Psoas muscle (tissue), 8 donors: ENCODE results near the gene CHD9. TPM values are rescaled to one million over a fixed set of nuclear protein-coding genes. Genes with fewer than 3 reads are reported as not detected.

Experiments used
- ATAC-seq, 4 donors: fragments of 200-7000 bp; cut with Tn5 transposase; one replicate each; pipeline ENCODE4 v1.9.1; 2020; ENCODE audit warnings: moderate library complexity in 3 of 4, mild to moderate bottlenecking in 2 of 4
- DNase-seq, 2 donors: peaks; one replicate each; pipeline ENCODE4 v3.0.0-alpha.2; 2020
- H3K27ac ChIP-seq: fragments of 200-600 bp; one replicate; pipeline ENCODE4 v1.8.0; 2022
- H3K27me3 ChIP-seq, 3 donors: fragments of 200-600 bp in 1 of 3; one replicate each; pipeline versions ENCODE4 v1.6.1 to v1.8.0; 2013 to 2022; ENCODE audit warnings: low read length in 2 of 3, mild to moderate bottlenecking in 2 of 3, moderate library complexity in 1 of 3; ENCODE audit not compliant: insufficient read depth in 3 of 3
- H3K36me3 ChIP-seq, 2 donors: fragments of 200-600 bp in 1 of 2; one replicate each; pipeline versions ENCODE4 v1.6.1 to v1.8.0; 2013 to 2022; ENCODE audit warnings: low read depth in 1 of 2, mild to moderate bottlenecking in 1 of 2, moderate library complexity in 1 of 2; ENCODE audit not compliant: insufficient read depth in 1 of 2
- H3K4me1 ChIP-seq: fragments of 200-600 bp; one replicate; pipeline ENCODE4 v1.8.0; 2022
- H3K4me3 ChIP-seq: fragments of 200-600 bp; one replicate; pipeline ENCODE4 v1.8.0; 2022; ENCODE audit warnings: mild to moderate bottlenecking
- H3K9me3 ChIP-seq: fragments of 200-600 bp; one replicate; pipeline ENCODE4 v1.8.0; 2022
- CTCF ChIP-seq: fragments of 200-600 bp; IDR thresholded peaks from one replicate; pipeline ENCODE4 v1.8.0; 2022; ENCODE audit warnings: antibody characterized with exemption
- WGBS, 3 donors: extraction: QIAGEN DNeasy Blood & Tissue Kit; methylation state at CpG; one replicate each; pipeline versions ENCODE4 v1.1.6 to v1.1.7; 2013; 5-methylcytosine and 5-hydroxymethylcytosine counted together
- intact Hi-C, 2 donors: fragments of 100-400 bp; cut with DNase I; formaldehyde crosslinking; loops; one replicate each; pipeline versions ENCODE4 v1.11.0 to v1.14.2; 2022
- polyA plus RNA-seq, 3 donors: library from polyadenylated mRNA; stranded (reverse); fragments of 200-250 nt; gene quantifications; one replicate each; pipeline ENCODE4 v1.2.3, GENCODE V29; 2013
- total RNA-seq, 4 donors: library from RNA; stranded (reverse); fragmentation: NEBNext Ultra II Directional in 2 of 4; extraction: Animal tissue kit (Norgen Biotek cat#: 25700) in 2 of 4; gene quantifications; one replicate each; pipeline versions ENCODE4 v1.2.1 to v1.2.4, GENCODE V29; 2021 to 2023
- donor health status: healthy with polysubstance abuse.
- donor health status: DM: no; HTN: no; CAD: no; lungs with moderate emphysema.
- donor health status: Bipolar disorder and iron deficiency.
- donor health status: healthy.
- donor health status: DM: yes; HTN: yes; CAD: no.
- donor health status: DM: no; HTN: no; CAD: no.
- donor health status: DM: no; HTN: no; CAD: no.
- donor health status: DM: yes; HTN: yes; CAD: no.

CHD9 gene
- total and polyA plus RNA-seq, 7 donors, result 5.8 to 47.9 (median 36.4) TPM

- Histone ChIP-seq H3K27ac (no peak overlapping the region), H3K4me1 (peaks cover 23% of the 10 kb centered on the region), H3K27me3 (no peaks in the 10 kb centered on the region), H3K9me3 (no peaks in the 10 kb centered on the region), H3K36me3 (peaks cover 0 to 37% of the 10 kb centered on the region in 2 donors), H3K4me3 (no peak overlapping the region)
- TF ChIP-seq CTCF, result no peak
- no peak for ATAC-seq
- 73 to 85% (median 74%) methylated on average over 2 of the region's 2 CpGs for WGBS, 3 donors
- DNase-seq, result no peak
- intact Hi-C loops, result no loop called here
These were observed 101.7 kb downstream of the CHD9 start for GRCh38 chr16:53156516-53156915.

- intact Hi-C loops, result loop anchor here (2.0 to 5.0 kb wide), 3 partner anchors 47 to 105 kb away; partner anchors contain the start of gene CHD9 (in 1 of the 2)
- no peaks in the 10 kb centered on the region for H3K4me1 ChIP-seq
- H3K36me3 ChIP-seq, result peaks cover 0 to 54% of the 10 kb centered on the region in 2 donors
- H3K27me3 ChIP-seq, result no peaks in the 10 kb centered on the region
- ATAC-seq, result peak; percentile 51 to 86 (median 68)
- TF ChIP-seq CTCF, result peak; percentile 71
- DNase-seq, result no peak
- H3K9me3 ChIP-seq, result no peaks in the 10 kb centered on the region
- no peak overlapping the region for H3K27ac ChIP-seq
- WGBS, 3 donors, result 64 to 75% (median 66%) methylated on average over 6 of the region's 6 CpGs
- H3K4me3 ChIP-seq, result no peak overlapping the region
These were observed 105.1 kb downstream of the CHD9 start for GRCh38 chr16:53159781-53160436.

- DNase-seq (no peak), ATAC-seq (no peak)
- TF ChIP-seq CTCF, result no peak
- Histone ChIP-seq H3K27ac (no peak overlapping the region), H3K9me3 (no peaks in the 10 kb centered on the region), H3K36me3 (peaks cover 0 to 17% of the 10 kb centered on the region in 2 donors), H3K4me3 (no peak overlapping the region), H3K4me1 (peaks cover 14% of the 10 kb centered on the region), H3K27me3 (no peaks in the 10 kb centered on the region)
- intact Hi-C loops, result no loop called here
These were observed 111.3 kb downstream of the CHD9 start for GRCh38 chr16:53166099-53166498.

- peaks cover 0 to 3% of the 10 kb centered on the region in 2 donors for H3K36me3 ChIP-seq
- no peak overlapping the region for H3K4me3 ChIP-seq
- 97 to 99% (median 98%) methylated on average over 6 of the region's 6 CpGs for WGBS, 3 donors
- no peaks in the 10 kb centered on the region for H3K27me3 ChIP-seq
- H3K9me3 ChIP-seq, result no peaks in the 10 kb centered on the region
- TF ChIP-seq CTCF, result no peak
- peak in 1 of 4 donors; percentile 41 for ATAC-seq
- no peak overlapping the region for H3K27ac ChIP-seq
- no peak for DNase-seq
- peaks cover 14% of the 10 kb centered on the region for H3K4me1 ChIP-seq
- intact Hi-C loops, result no loop called here
These were observed 114.0 kb downstream of the CHD9 start for GRCh38 chr16:53168744-53169143.

GRCh38 chr16:53172517-53172916, 117.7 kb downstream of the CHD9 start:
- Histone ChIP-seq H3K36me3 (peaks cover 0 to 5% of the 10 kb centered on the region in 2 donors), H3K4me1 (no peaks in the 10 kb centered on the region), H3K27me3 (no peaks in the 10 kb centered on the region), H3K4me3 (no peak overlapping the region), H3K9me3 (no peaks in the 10 kb centered on the region), H3K27ac (no peak overlapping the region)
- TF ChIP-seq CTCF, result no peak
- no peak for DNase-seq
- 74 to 81% (median 75%) methylated on average over 4 of the region's 4 CpGs for WGBS, 3 donors
- ATAC-seq, result no peak
- intact Hi-C loops, result no loop called here
